T-cell (primary cell): ENCODE results near the gene PLSCR4. TPM values are rescaled to one million over a fixed set of nuclear protein-coding genes. Genes with fewer than 3 reads are reported as not detected.

Source experiments
- ATAC-seq, 4 experiments: fragments of 200-7000 bp in 3 of 4; fragments of 150-1000 bp in 1 of 4; cut with Tn5 transposase; replicated peaks in 1 of 4; 1 replicate in 3 of 4; 2 replicates in 1 of 4; pipeline ENCODE4 v1.10.0; 2021; ENCODE audit warnings: moderate library complexity in 3 of 4, mild to moderate bottlenecking in 2 of 4, moderate number of reproducible peaks in 1 of 4
- CTCF ChIA-PET, 2 donors: fragments of 300-600 bp; sonication (Branson Sonifier 250); formaldehyde crosslinking; loops; one replicate each; lab custom pipeline; 2022; ENCODE audit warnings: antibody characterized with exemption in 2 of 2; lab: Charles Lee
- POLR2A ChIA-PET, 2 donors: fragments of 300-600 bp; sonication (Branson Sonifier 250); formaldehyde crosslinking; loops; one replicate each; lab custom pipeline; 2022; ENCODE audit warnings: antibody characterized with exemption in 2 of 2; lab: Charles Lee
- DNase-seq, 35 experiments: peaks; one replicate each; pipeline versions ENCODE4 v3.0.0 to v3.0.0-alpha.2; 2013 to 2023
- H3K27ac ChIP-seq: one replicate; pipeline ENCODE4 v1.5.1; 2013; ENCODE audit warnings: low read length
- H3K27me3 ChIP-seq, 2 experiments: replicated peaks in 1 of 2; 1 replicate in 1 of 2; 2 replicates in 1 of 2; pipeline versions ENCODE4 v1.6.1 to v1.7.0; 2013; ENCODE audit warnings: low read length in 1 of 2, mixed read lengths in 1 of 2; ENCODE audit not compliant: control insufficient read depth in 2 of 2, insufficient read depth in 2 of 2; ENCODE audit errors: extremely low read depth in 1 of 2
- H3K36me3 ChIP-seq, 2 donors: 1 replicate in 1 of 2; 2 replicates in 1 of 2; pipeline versions ENCODE4 v1.6.1 to v1.7.0; 2013; ENCODE audit warnings: low read length in 1 of 2; ENCODE audit not compliant: control insufficient read depth in 2 of 2, insufficient read depth in 1 of 2; ENCODE audit errors: extremely low read depth in 1 of 2
- H3K4me1 ChIP-seq, 2 experiments: 1 replicate in 1 of 2; 2 replicates in 1 of 2; pipeline versions ENCODE4 v1.6.1 to v1.7.0; 2013; ENCODE audit warnings: low read length in 2 of 2, mixed read lengths in 1 of 2; ENCODE audit not compliant: insufficient read depth in 2 of 2, control insufficient read depth in 1 of 2; ENCODE audit errors: extremely low read depth in 1 of 2
- H3K4me3 ChIP-seq, 2 donors: 1 replicate in 1 of 2; 2 replicates in 1 of 2; pipeline versions ENCODE4 v1.5.1 to v1.7.0; 2013; ENCODE audit warnings: mild to moderate bottlenecking in 2 of 2, low read length in 1 of 2, moderate library complexity in 1 of 2; ENCODE audit not compliant: control insufficient read depth in 1 of 2; ENCODE audit errors: extremely low read depth in 1 of 2
- H3K9me3 ChIP-seq: 2 replicates; pipeline ENCODE4 v1.7.0; 2013
- H3K27ac Mint-ChIP-seq, 2 donors: one replicate each; pipeline ENCODE4 v1.8.0; 2020 to 2021; ENCODE audit warnings: mild to moderate bottlenecking in 2 of 2, mixed read lengths in 2 of 2
- H3K27me3 Mint-ChIP-seq, 2 donors: one replicate each; pipeline ENCODE4 v1.8.0; 2021 to 2022; ENCODE audit warnings: mixed read lengths in 2 of 2
- H3K36me3 Mint-ChIP-seq: one replicate; pipeline ENCODE4 v1.8.0; 2021; ENCODE audit warnings: mixed read lengths
- H3K4me1 Mint-ChIP-seq, 3 donors: one replicate each; pipeline ENCODE4 v1.8.0; 2020 to 2022; ENCODE audit warnings: mixed read lengths in 3 of 3, mild to moderate bottlenecking in 1 of 3
- H3K4me3 Mint-ChIP-seq, 3 donors: one replicate each; pipeline ENCODE4 v1.8.0; 2020 to 2022; ENCODE audit warnings: mild to moderate bottlenecking in 3 of 3, mixed read lengths in 3 of 3, moderate library complexity in 3 of 3
- H3K9me3 Mint-ChIP-seq, 3 donors: one replicate each; pipeline ENCODE4 v1.8.0; 2020 to 2022; ENCODE audit warnings: mixed read lengths in 3 of 3
- WGBS: methylation state at CpG from one replicate; pipeline ENCODE4 v1.1.5; 2013; ENCODE audit warnings: missing lambda C conversion rate; ENCODE audit not compliant: insufficient coverage; 5-methylcytosine and 5-hydroxymethylcytosine counted together
- total RNA-seq, 35 experiments: library from RNA in 6 of 35; stranded (reverse) in 6 of 35; fragments of 120-200 nt in 1 of 35; gene quantifications; one replicate each; pipeline versions ENCODE4 v1.2.1 to v1.2.4 and lab custom pipeline; 2013 to 2026

Gene PLSCR4
- total RNA-seq, 5 donors from 2014 or later (not counting 1 experiment from before 2014, with no cell fraction given) = 0.12 to 0.26 (median 0.16) TPM; not detected in 2

- DNase-seq = no peak
- no peaks in the 10 kb centered on the region for H3K9me3 ChIP-seq
- peaks cover 3 to 14% (median 10%) of the 10 kb centered on the region in 3 donors for H3K4me1 Mint-ChIP-seq
- peaks cover 28 to 37% of the 10 kb centered on the region in 2 donors for H3K27me3 Mint-ChIP-seq
- H3K9me3 Mint-ChIP-seq = no peaks in the 10 kb centered on the region
- peaks cover 0 to 6% of the 10 kb centered on the region in 2 experiments for H3K4me1 ChIP-seq
- H3K36me3 Mint-ChIP-seq = no peaks in the 10 kb centered on the region
- 95% methylated on average over 4 of the region's 7 CpGs for WGBS
- no peak overlapping the region for H3K4me3 Mint-ChIP-seq
- no peak overlapping the region for H3K27ac Mint-ChIP-seq
- ChIA-PET POLR2A (no interaction called here), CTCF (no interaction called here)
- H3K27ac ChIP-seq = no peak overlapping the region
- H3K27me3 ChIP-seq = peaks cover 2 to 23% of the 10 kb centered on the region in 2 experiments
- no peaks in the 10 kb centered on the region for H3K36me3 ChIP-seq
- H3K4me3 ChIP-seq = no peak overlapping the region
- no peak for ATAC-seq
Measured at GRCh38 chr3:146164971-146165769, 85.7 kb downstream of the PLSCR4 start.

- Histone ChIP-seq H3K9me3 (no peaks in the 10 kb centered on the region), H3K4me3 (no peak overlapping the region), H3K27ac (no peak overlapping the region), H3K27me3 (peaks cover 2 to 24% of the 10 kb centered on the region in 2 experiments), H3K36me3 (no peaks in the 10 kb centered on the region), H3K4me1 (peaks cover 0 to 6% of the 10 kb centered on the region in 2 experiments)
- CTCF ChIA-PET = no interaction called here
- ATAC-seq (no peak), DNase-seq (no peak)
- H3K9me3 Mint-ChIP-seq = no peaks in the 10 kb centered on the region
- POLR2A ChIA-PET = no interaction called here
- no peak overlapping the region for H3K27ac Mint-ChIP-seq
- H3K36me3 Mint-ChIP-seq = no peaks in the 10 kb centered on the region
- H3K4me3 Mint-ChIP-seq = no peak overlapping the region
- H3K4me1 Mint-ChIP-seq = peaks cover 8 to 19% (median 11%) of the 10 kb centered on the region in 3 donors
- H3K27me3 Mint-ChIP-seq = peaks cover 28 to 43% of the 10 kb centered on the region in 2 donors
Measured at GRCh38 chr3:146164506-146164905, 86.4 kb downstream of the PLSCR4 start.

DNA sequence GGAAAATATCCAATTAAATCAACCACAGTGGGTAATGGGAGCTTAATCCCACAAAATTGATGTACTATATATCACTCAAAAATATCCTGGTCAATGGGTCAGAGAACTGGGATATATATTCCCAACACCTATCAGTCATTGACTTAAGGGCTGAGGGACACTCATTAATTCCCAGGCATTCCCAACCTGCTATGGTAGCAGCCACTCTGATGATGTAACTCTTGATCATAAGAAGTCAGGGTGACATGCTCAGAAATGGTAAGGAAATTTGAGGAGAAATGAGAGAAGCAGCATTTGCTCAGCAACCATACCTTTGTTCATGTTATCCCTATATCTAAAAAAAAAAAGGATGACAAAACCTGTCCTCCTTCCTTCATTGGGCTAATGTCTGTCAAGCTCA is 86.8 kb downstream of the PLSCR4 start:
- CTCF ChIA-PET = no interaction called here
- Mint-ChIP-seq H3K27ac (no peak overlapping the region), H3K36me3 (no peaks in the 10 kb centered on the region), H3K4me3 (no peak overlapping the region), H3K27me3 (peaks cover 30 to 45% of the 10 kb centered on the region in 2 donors), H3K9me3 (no peaks in the 10 kb centered on the region), H3K4me1 (peaks cover 8 to 19% (median 11%) of the 10 kb centered on the region in 3 donors)
- no peak for ATAC-seq
- H3K9me3 ChIP-seq = no peaks in the 10 kb centered on the region
- no peaks in the 10 kb centered on the region for H3K36me3 ChIP-seq
- H3K27ac ChIP-seq = no peak overlapping the region
- DNase-seq = no peak
- H3K4me3 ChIP-seq = no peak overlapping the region
- POLR2A ChIA-PET = no interaction called here
- H3K27me3 ChIP-seq = peaks cover 2 to 24% of the 10 kb centered on the region in 2 experiments
- peaks cover 0 to 6% of the 10 kb centered on the region in 2 experiments for H3K4me1 ChIP-seq

DNA sequence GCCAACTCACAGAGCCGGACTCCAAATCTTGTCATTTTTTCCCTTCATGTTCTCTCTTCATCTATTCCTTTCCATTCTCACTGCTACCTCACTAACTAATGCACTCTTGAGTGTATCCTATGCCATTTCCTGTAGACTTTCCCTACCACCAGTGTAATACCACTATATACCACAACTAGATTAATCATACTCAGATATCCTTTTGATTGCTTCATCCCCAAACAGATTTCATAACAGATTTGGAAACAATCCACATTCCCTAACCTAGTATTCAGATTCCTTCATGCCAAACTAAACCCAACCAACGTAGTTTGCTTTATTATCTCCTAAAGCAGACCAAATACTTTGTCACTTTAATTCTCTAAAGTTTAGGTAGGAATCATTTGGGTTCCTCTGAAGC is 87.3 kb downstream of the PLSCR4 start:
- no peaks in the 10 kb centered on the region for H3K9me3 ChIP-seq
- ATAC-seq = no peak
- peaks cover 8 to 19% (median 11%) of the 10 kb centered on the region in 3 donors for H3K4me1 Mint-ChIP-seq
- POLR2A ChIA-PET = no interaction called here
- no peak overlapping the region for H3K4me3 Mint-ChIP-seq
- DNase-seq = no peak
- peak overlapping the region in 1 of 2 donors; percentile 29 for H3K27ac Mint-ChIP-seq
- H3K4me1 ChIP-seq = peaks cover 0 to 6% of the 10 kb centered on the region in 2 experiments
- H3K36me3 Mint-ChIP-seq = no peaks in the 10 kb centered on the region
- H3K27me3 Mint-ChIP-seq = peaks cover 34 to 48% of the 10 kb centered on the region in 2 donors
- H3K36me3 ChIP-seq = no peaks in the 10 kb centered on the region
- CTCF ChIA-PET = no interaction called here
- WGBS = 71% methylated on average over 1 of the region's 2 CpGs
- no peak overlapping the region for H3K27ac ChIP-seq
- peaks cover 2 to 24% of the 10 kb centered on the region in 2 experiments for H3K27me3 ChIP-seq
- no peaks in the 10 kb centered on the region for H3K9me3 Mint-ChIP-seq
- H3K4me3 ChIP-seq = no peak overlapping the region

GRCh38 chr3:146162561-146162960 is 88.3 kb downstream of the PLSCR4 start:
- H3K9me3 ChIP-seq = no peaks in the 10 kb centered on the region
- Mint-ChIP-seq H3K4me1 (peaks cover 8 to 19% (median 11%) of the 10 kb centered on the region in 3 donors), H3K27ac (no peak overlapping the region), H3K9me3 (no peaks in the 10 kb centered on the region), H3K36me3 (no peaks in the 10 kb centered on the region), H3K27me3 (peaks cover 34 to 48% of the 10 kb centered on the region in 2 donors), H3K4me3 (no peak overlapping the region)
- WGBS = no CpG with 5 or more reads among the region's 2 CpGs
- no peaks in the 10 kb centered on the region for H3K36me3 ChIP-seq
- DNase-seq (no peak), ATAC-seq (no peak)
- H3K27ac ChIP-seq = no peak overlapping the region
- peaks cover 0 to 6% of the 10 kb centered on the region in 2 experiments for H3K4me1 ChIP-seq
- CTCF ChIA-PET = interaction anchor here in 1 of 2 donors (0.5 kb wide), 1 partner anchor 28 kb away, joined by 3 read pairs; no protein-coding TSS in a partner anchor
- H3K4me3 ChIP-seq = no peak overlapping the region
- POLR2A ChIA-PET = no interaction called here
- peaks cover 2 to 24% of the 10 kb centered on the region in 2 experiments for H3K27me3 ChIP-seq

DNA sequence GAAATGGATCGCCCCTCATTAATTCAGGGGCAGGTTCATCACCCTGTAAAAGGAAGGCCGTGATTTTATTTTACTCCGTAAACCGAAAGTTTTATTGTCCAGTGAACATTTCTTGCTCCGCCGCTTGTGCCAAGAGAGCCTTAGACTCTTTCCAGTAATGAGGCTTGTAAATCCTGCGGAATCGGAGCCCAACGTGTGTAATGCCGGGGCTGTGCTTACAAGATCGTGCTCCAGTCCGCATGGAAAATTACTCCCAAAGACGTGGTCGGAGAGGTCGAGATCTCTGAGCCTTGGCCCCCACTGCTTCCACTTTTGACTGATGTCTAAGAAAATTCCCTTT is 89.3 kb downstream of the PLSCR4 start:
- ATAC-seq (no peak), DNase-seq (no peak)
- WGBS = 34% methylated on average over 12 of the region's 15 CpGs
- peaks cover 0 to 6% of the 10 kb centered on the region in 2 experiments for H3K4me1 ChIP-seq
- H3K4me3 ChIP-seq = no peak overlapping the region
- POLR2A ChIA-PET = no interaction called here
- H3K27me3 Mint-ChIP-seq = peaks cover 39 to 48% of the 10 kb centered on the region in 2 donors
- H3K9me3 Mint-ChIP-seq = no peaks in the 10 kb centered on the region
- H3K27ac ChIP-seq = no peak overlapping the region
- H3K9me3 ChIP-seq = no peaks in the 10 kb centered on the region
- H3K27me3 ChIP-seq = peaks cover 2 to 24% of the 10 kb centered on the region in 2 experiments
- H3K27ac Mint-ChIP-seq = no peak overlapping the region
- no peaks in the 10 kb centered on the region for H3K36me3 Mint-ChIP-seq
- H3K4me1 Mint-ChIP-seq = peaks cover 8 to 19% (median 11%) of the 10 kb centered on the region in 3 donors
- CTCF ChIA-PET = no interaction called here
- no peaks in the 10 kb centered on the region for H3K36me3 ChIP-seq
- peak overlapping the region; percentile 25 to 41 (median 38) for H3K4me3 Mint-ChIP-seq
